Motor neuron (in vitro differentiated cells): ENCODE data around the gene VPS54. TPM values are rescaled to one million over a fixed set of nuclear protein-coding genes. Genes with fewer than 3 reads are reported as not detected.
A peak's percentile ranks its signal among the peaks of the same experiment; 100 is the strongest.

ENCODE experiments used
- ATAC-seq, 8 experiments: fragments of 200-7000 bp; cut with Tn5 transposase; replicated peaks in 6 of 8; 2 replicates each; pipeline ENCODE4 v1.8.0; 2021; ENCODE audit warnings: mild to moderate bottlenecking in 8 of 8, moderate library complexity in 8 of 8
- H3K27ac ChIP-seq, 2 donors: fragments of 250-450 bp; sonication (Bioruptor Pico); 2 replicates each; pipeline ENCODE4 v1.9.0; 2021; ENCODE audit warnings: antibody characterized with exemption in 2 of 2, mild to moderate bottlenecking in 2 of 2, moderate library complexity in 1 of 2
- H3K4me1 ChIP-seq, 2 donors: fragments of 250-450 bp; sonication (Bioruptor Pico); replicated peaks in 1 of 2; 2 replicates each; pipeline ENCODE4 v1.6.1; 2021; ENCODE audit warnings: antibody characterized with exemption in 2 of 2, mild to moderate bottlenecking in 2 of 2, moderate library complexity in 1 of 2
- H3K4me3 ChIP-seq, 5 donors: fragments of 250-450 bp; sonication (Bioruptor Pico); 2 replicates each; pipeline ENCODE4 v1.9.0; 2021; ENCODE audit warnings: antibody characterized with exemption in 5 of 5, mild to moderate bottlenecking in 5 of 5, moderate library complexity in 4 of 5
- WGBS, 10 experiments: fragments of 450-650 bp; shearing (Covaris generic); methylation state at CpG; one replicate each; pipeline ENCODE4 v1.0.0; 2022; 5-methylcytosine and 5-hydroxymethylcytosine counted together
- in situ Hi-C, 9 experiments: fragments of 400-800 bp; cut with MboI; loops; one replicate each; pipeline ENCODE4 v1.15.0; 2021; ENCODE audit warnings: low sequenced_read_pairs in 9 of 9, low pct_unique_long_range_greater_than_20kb in 2 of 9; ENCODE audit not compliant: unreplicated experiment in 9 of 9
- total RNA-seq, 8 experiments: library from RNA; unstranded; fragments of 300-600 nt; gene quantifications; 2 replicates each; pipeline versions ENCODE4 v1.2.3 to v1.2.4, GENCODE V29; 2022

The VPS54 gene
- total RNA-seq, 8 experiments from 2014 or later: 16.1 to 27.7 (median 22.1) TPM

DNA sequence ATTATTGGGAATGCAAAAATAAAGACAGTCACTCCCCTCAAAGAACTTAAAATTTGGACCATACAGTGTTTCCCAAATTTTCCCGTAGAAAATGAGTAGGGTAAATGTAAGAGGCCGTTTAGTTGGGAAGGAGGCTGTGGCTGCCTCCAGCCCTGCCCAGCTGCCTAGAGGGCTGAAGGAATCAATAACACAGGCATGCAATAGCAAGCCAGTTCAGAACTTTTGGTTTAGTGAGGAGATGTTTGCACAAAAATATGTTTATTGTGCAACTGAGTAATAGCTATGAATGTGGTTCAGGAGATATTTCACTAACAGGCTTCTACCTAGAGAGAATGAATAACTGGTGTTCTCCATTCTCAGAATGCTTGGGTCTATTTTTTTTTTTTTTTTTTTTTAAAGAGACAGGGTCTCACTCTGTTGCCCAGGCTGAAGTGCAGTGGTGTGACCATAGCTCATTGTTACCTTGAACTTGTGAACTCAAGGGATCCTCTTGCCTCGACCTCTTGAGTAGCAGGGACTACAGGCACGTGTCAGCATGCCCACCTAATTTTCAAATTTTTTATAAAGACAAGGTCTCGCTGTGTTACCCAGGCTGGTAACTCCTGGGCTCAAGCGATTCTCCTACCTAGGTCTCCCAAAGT, 153.9 kb downstream of the VPS54 start:
- no peak overlapping the region for H3K27ac ChIP-seq
- H3K4me1 ChIP-seq: no peaks in the 10 kb centered on the region
- 80 to 96% (median 87%) methylated on average over 1 to 6 of the region's 6 CpGs; no CpG with 5 or more reads in 2 of the 10 experiments for WGBS, 10 experiments
- no peak for ATAC-seq
- H3K4me3 ChIP-seq: no peak overlapping the region
- in situ Hi-C loops: loop anchor here in 3 of 9 experiments (10.0 to 25.0 kb wide), 3 partner anchors 170 to 278 kb away; partner anchors contain the start of genes MDH1 (in 1 of the 3) and WDPCP (in 1 of the 3)

DNA sequence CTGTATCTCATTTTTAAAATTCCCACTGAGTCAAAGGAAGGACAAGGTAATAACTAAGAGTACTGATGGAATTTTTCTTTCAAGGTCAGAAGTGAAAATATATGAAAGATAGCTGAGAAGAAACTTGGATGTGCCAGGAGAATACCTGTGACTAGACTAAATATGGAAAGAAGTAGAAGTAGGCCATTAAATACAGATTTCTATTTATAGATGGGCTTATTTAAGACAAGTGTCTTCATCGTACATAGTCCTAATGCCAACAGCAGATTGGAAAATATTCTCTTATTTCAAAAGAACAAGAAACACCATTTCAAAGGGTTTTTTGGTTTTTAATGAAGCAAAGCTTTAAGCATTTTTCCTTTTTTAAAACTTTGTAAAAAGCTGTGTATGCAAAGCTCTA, 155.5 kb downstream of the VPS54 start:
- in situ Hi-C loops: loop anchor here in 3 of 9 experiments (10.0 to 25.0 kb wide), 3 partner anchors 169 to 276 kb away; partner anchors contain the start of genes MDH1 (in 1 of the 3) and WDPCP (in 1 of the 3)
- H3K4me1 ChIP-seq: no peaks in the 10 kb centered on the region
- 50 to 100% (median 100%) methylated on average over 1 of the region's 1 CpG; no CpG with 5 or more reads in 1 of the 10 experiments for WGBS, 10 experiments
- no peak overlapping the region for H3K27ac ChIP-seq
- no peak overlapping the region for H3K4me3 ChIP-seq
- no peak for ATAC-seq

DNA sequence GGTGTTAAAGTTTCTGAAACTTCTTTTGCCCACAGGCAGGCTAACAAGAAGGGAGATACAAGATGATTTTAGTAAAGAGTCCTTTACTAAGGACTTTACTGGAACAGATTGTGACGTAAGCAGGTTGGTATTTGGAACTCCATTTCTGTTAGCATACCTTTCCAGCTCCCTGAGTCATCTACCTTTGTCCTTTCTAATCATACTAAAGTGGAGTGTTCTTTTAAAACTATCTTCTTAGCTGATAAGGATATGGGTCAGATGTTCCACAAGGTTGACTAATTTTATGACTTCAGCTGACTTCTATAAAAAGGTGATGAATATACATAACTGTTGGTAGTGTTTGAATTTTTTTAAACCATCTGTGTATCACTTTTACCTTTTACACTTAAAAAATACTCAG, 156.4 kb downstream of the VPS54 start:
- H3K27ac ChIP-seq: no peak overlapping the region
- in situ Hi-C loops: loop anchor here in 3 of 9 experiments (10.0 to 25.0 kb wide), 3 partner anchors 168 to 276 kb away; partner anchors contain the start of genes MDH1 (in 1 of the 3) and WDPCP (in 1 of the 3)
- 89 to 100% (median 100%) methylated on average over 1 of the region's 1 CpG; no CpG with 5 or more reads in 3 of the 10 experiments for WGBS, 10 experiments
- no peak overlapping the region for H3K4me3 ChIP-seq
- no peaks in the 10 kb centered on the region for H3K4me1 ChIP-seq
- ATAC-seq: no peak

GRCh38 chr2:63861220-63861822, 157.9 kb downstream of the VPS54 start:
- in situ Hi-C loops: loop anchor here in 3 of 9 experiments (10.0 to 25.0 kb wide), 3 partner anchors 167 to 274 kb away; partner anchors contain the start of genes MDH1 (in 1 of the 3) and WDPCP (in 1 of the 3)
- H3K4me3 ChIP-seq: no peak overlapping the region
- no peaks in the 10 kb centered on the region for H3K4me1 ChIP-seq
- WGBS, 10 experiments: 26 to 91% (median 70%) methylated on average over 3 to 6 of the region's 6 CpGs
- no peak overlapping the region for H3K27ac ChIP-seq
- ATAC-seq: peak in 2 of 8 experiments; percentile 52 to 62

DNA sequence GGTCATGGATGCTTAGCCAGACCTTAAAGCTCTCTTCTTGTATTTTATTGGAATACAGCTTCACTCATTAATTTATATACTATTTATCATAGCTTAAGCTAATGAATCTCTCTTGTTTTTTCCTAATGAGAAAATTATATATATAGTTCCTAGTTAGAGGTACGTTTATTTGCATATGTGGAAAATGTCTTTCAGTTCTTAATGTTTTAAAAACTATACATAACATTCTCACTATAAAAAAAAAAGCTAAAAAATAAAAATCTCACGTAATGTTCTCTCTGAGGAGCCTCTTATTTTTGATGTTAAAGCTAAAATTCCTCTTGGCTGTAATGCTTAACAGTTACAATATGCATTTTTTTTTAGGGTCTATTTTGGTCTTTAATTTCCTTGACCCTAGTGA, 160.9 kb downstream of the VPS54 start:
- 89 to 100% (median 100%) methylated on average over 1 to 2 of the region's 2 CpGs for WGBS, 10 experiments
- Histone ChIP-seq H3K27ac (no peak overlapping the region), H3K4me3 (no peak overlapping the region), H3K4me1 (peaks cover 0 to 5% of the 10 kb centered on the region in 2 donors)
- in situ Hi-C loops: loop anchor here in 3 of 9 experiments (25.0 kb wide), 2 partner anchors 171 to 271 kb away; partner anchors contain the start of genes MDH1 (in 1 of the 3) and WDPCP (in 1 of the 3)
- no peak for ATAC-seq

DNA sequence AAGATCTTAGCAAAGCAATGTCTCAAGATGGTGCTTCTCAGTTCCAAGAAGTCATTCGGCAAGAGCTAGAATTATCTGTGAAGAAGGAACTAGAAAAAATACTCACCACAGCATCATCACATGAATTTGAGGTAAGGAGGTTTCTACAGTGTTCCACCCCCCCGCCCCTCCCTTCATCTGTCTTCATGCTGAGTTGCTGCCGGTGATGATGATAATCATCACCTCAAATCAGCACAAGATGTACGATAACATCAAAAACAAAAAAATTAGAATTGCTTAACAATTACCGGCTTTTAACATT, 163.0 kb downstream of the VPS54 start:
- H3K4me3 ChIP-seq: no peak overlapping the region
- 32 to 100% (median 79%) methylated on average over 1 to 5 of the region's 5 CpGs; no CpG with 5 or more reads in 1 of the 10 experiments for WGBS, 10 experiments
- H3K4me1 ChIP-seq: peaks cover 0 to 5% of the 10 kb centered on the region in 2 donors
- no peak for ATAC-seq
- in situ Hi-C loops: loop anchor here in 3 of 9 experiments (25.0 kb wide), 2 partner anchors 169 to 269 kb away; partner anchors contain the start of genes MDH1 (in 1 of the 3) and WDPCP (in 1 of the 3)
- H3K27ac ChIP-seq: no peak overlapping the region

DNA sequence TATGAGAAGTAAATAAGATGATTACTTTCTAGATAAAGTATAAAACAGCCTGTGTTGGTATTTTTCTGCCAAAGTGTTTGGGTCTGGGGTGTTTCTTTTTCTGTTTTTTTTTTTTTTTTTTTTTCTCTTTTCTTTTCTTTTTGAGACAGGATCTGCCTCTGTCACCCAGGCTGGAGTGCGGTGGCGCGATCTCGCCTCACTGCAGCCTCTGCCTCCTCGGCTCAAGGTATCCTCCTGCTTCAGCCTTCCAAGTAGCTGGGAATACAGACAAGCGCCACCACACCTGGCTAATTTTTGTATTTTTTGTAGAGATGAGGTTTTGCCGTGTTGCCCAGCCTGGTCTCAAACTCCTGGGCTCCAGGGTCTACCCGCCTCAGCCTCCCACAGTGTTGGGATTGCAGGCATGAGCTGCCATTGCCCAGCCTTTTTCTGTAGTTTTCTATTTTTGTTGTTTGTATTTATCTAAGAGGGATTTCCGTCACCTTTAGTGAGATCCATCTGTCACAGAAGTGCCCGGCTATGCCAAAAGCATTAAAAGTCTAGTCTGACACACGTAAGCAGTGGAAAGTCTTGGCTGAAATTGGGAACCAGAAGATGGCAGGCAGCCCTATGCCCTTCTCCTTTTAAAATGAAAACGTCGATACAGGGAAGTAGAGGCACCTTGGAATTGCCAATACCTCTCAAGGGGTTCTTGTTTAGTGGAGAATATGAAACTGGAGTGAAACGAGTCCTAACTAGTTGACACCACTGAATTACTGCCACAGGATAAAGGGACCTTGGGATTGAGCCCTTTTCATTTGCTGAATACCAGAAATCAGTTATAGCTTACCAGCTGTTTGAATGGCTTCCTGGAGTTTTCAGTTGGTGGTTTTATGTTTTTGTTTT, 163.6 kb downstream of the VPS54 start:
- Histone ChIP-seq H3K4me1 (peaks cover 0 to 5% of the 10 kb centered on the region in 2 donors), H3K4me3 (no peak overlapping the region), H3K27ac (no peak overlapping the region)
- WGBS, 10 experiments: 78 to 100% (median 92%) methylated on average over 1 to 13 of the region's 14 CpGs
- in situ Hi-C loops: loop anchor here in 3 of 9 experiments (25.0 kb wide), 2 partner anchors 168 to 268 kb away; partner anchors contain the start of genes MDH1 (in 1 of the 3) and WDPCP (in 1 of the 3)
- ATAC-seq: no peak

- Histone ChIP-seq H3K27ac (no peak overlapping the region), H3K4me3 (no peak overlapping the region), H3K4me1 (peaks cover 11 to 14% of the 10 kb centered on the region in 2 donors)
- in situ Hi-C loops: loop anchor here in 3 of 9 experiments (25.0 kb wide), 2 partner anchors 166 to 266 kb away; partner anchors contain the start of genes MDH1 (in 1 of the 3) and WDPCP (in 1 of the 3)
- 40 to 100% (median 87%) methylated on average over 1 to 4 of the region's 4 CpGs; no CpG with 5 or more reads in 1 of the 10 experiments for WGBS, 10 experiments
- ATAC-seq: no peak
These were observed 165.5 kb downstream of the VPS54 start for GRCh38 chr2:63853527-63854310.

DNA sequence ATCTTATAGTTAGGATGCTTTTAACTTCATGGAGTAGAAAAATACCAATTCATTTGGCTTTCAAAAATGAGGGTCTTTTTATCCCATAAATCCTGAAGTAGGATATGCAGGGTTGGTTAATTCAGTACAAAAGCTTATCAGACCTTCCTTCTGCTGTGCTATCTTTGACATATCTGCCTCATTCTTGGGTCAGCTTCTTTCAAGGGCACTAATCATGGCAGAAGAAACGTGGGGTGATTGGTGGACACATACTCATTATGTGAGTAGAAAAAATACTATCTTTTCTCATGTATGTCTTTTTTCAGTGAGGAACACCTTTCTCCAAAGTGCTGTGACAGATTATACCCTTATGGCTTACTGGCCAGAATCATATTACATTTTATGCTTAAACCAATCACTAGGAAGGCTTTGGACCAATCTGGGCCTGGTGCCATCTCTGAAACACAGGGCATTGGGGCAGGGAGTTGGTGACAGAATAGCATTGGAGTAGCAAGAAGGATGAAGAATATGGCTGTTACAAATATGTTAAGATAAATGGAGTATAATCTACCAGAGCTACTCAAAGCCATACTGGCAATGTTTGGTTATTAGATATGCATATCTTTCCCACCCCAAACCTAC, 167.4 kb downstream of the VPS54 start:
- in situ Hi-C loops: loop anchor here in 3 of 9 experiments (25.0 kb wide), 2 partner anchors 164 to 264 kb away; partner anchors contain the start of genes MDH1 (in 1 of the 3) and WDPCP (in 1 of the 3)
- no peak overlapping the region for H3K27ac ChIP-seq
- peaks cover 11 to 18% of the 10 kb centered on the region in 2 donors for H3K4me1 ChIP-seq
- no peak for ATAC-seq
- WGBS, 10 experiments: 71 to 100% (median 83%) methylated on average over 1 of the region's 1 CpG; no CpG with 5 or more reads in 5 of the 10 experiments
- H3K4me3 ChIP-seq: no peak overlapping the region

DNA sequence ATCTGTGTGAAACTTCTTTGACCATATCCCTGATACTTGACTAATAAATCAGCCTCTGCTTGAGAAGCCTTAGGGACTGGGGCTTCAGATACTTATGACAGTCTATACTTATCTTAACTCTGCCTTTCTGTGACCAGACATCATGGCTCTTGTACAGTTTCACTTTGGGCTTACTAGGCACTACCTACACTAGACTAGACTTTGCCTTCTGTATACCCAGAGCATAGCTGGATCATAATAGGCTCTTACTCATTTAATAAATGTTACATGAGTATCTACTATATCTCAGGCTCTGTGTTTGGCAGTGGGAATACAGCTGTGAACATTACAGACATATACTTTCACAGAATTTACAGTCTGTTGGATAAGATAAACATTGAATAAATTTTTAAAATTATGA, 168.6 kb downstream of the VPS54 start:
- Histone ChIP-seq H3K27ac (no peak overlapping the region), H3K4me3 (no peak overlapping the region), H3K4me1 (peaks cover 11 to 18% of the 10 kb centered on the region in 2 donors)
- in situ Hi-C loops: loop anchor here in 3 of 9 experiments (25.0 kb wide), 2 partner anchors 163 to 263 kb away; partner anchors contain the start of genes MDH1 (in 1 of the 3) and WDPCP (in 1 of the 3)
- ATAC-seq: no peak

- in situ Hi-C loops: loop anchor here in 3 of 9 experiments (25.0 kb wide), 2 partner anchors 163 to 263 kb away; partner anchors contain the start of genes MDH1 (in 1 of the 3) and WDPCP (in 1 of the 3)
- no peak overlapping the region for H3K4me3 ChIP-seq
- no peak overlapping the region for H3K27ac ChIP-seq
- peaks cover 11 to 18% of the 10 kb centered on the region in 2 donors for H3K4me1 ChIP-seq
- no peak for ATAC-seq
- WGBS, 10 experiments: 0 to 100% (median 67%) methylated on average over 1 of the region's 1 CpG; no CpG with 5 or more reads in 1 of the 10 experiments
These were observed 169.0 kb downstream of the VPS54 start for GRCh38 chr2:63850204-63850571.
